ENCODE results near the gene NEK3. TPM values are rescaled to one million over a fixed set of nuclear protein-coding genes. Genes with fewer than 3 reads are reported as not detected.
"Not testable (repeated sequence)": the region's sequence is repeated elsewhere in the genome, so short reads cannot be mapped to it uniquely, and the experiment has no call there.

The NEK3 gene
- total RNA-seq, 1 experiment from 2014 or later = 13.3 TPM

DNA sequence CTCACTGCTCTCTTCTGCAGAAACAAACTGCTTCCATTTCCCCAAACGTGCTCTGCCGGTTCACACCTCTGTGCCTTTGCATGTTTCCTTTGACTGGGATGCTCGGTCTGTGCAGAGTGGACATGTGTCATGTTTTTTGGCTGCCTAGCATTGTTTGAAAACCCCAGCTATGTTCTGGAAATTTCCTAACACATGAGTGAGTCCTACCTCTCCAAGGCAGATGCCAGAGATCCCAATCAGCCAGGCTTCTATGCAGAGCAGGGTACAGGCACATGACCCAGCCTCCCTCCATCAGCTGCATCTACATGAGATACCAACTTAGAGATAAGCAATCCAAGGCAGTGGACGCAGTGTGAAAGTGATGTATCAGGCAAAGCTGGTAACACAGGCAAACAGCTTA is 45.1 kb upstream of the NEK3 start:
- not testable (repeated sequence) for H3K4ac ChIP-seq (ENCODE audit: low read depth, low read length); H3K18ac ChIP-seq (ENCODE audit: insufficient read length, low read depth, low read length); H4K8ac ChIP-seq (replicated peaks; ENCODE audit: insufficient read length, low read depth, low read length); H3K27me3 ChIP-seq (ENCODE audit: insufficient read depth, low read length); H3K4me2 ChIP-seq (ENCODE audit: insufficient read depth, insufficient read length, low read length); H3K27ac Mint-ChIP-seq; H3K4me1 ChIP-seq (ENCODE audit: insufficient read depth, low read length); H3K56ac ChIP-seq (ENCODE audit: insufficient read length, low read depth, low read length); H2BK15ac ChIP-seq (ENCODE audit: low read depth, low read length); H2AFZ ChIP-seq (ENCODE audit: low read length); H3K23ac ChIP-seq (ENCODE audit: insufficient read length, low read depth, low read length); H3K9me3 Mint-ChIP-seq; H4K20me1 ChIP-seq (ENCODE audit: control insufficient read depth, insufficient read depth, insufficient read length); H3K27ac ChIP-seq (ENCODE audit: insufficient read length, low read depth, low read length); H3K27me3 Mint-ChIP-seq (ENCODE audit: low read depth); H3K79me2 ChIP-seq (ENCODE audit: insufficient read depth, low read length); H3K23me2 ChIP-seq (ENCODE audit: insufficient read length, low read depth, low read length, poor library complexity, severe bottlenecking); H2BK20ac ChIP-seq (ENCODE audit: low read depth, low read length, poor library complexity, severe bottlenecking); H2BK5ac ChIP-seq (ENCODE audit: insufficient read length, low read length); H3K4me1 Mint-ChIP-seq; H3K4me3 Mint-ChIP-seq; H2AK5ac ChIP-seq (ENCODE audit: insufficient read length, low read length); H3K9me3 ChIP-seq (ENCODE audit: control insufficient read depth, low read depth, low read length); H3K14ac ChIP-seq (ENCODE audit: insufficient read depth, low read length); H3K36me3 Mint-ChIP-seq (ENCODE audit: insufficient read depth in 1 of 3, low read depth in 3 of 3); H3T11ph ChIP-seq (ENCODE audit: low read length); H2BK12ac ChIP-seq (ENCODE audit: insufficient read length, low read depth, low read length); H2BK120ac ChIP-seq (ENCODE audit: low read depth, low read length, poor library complexity, severe bottlenecking); DNase-seq; H3K9ac ChIP-seq (ENCODE audit: extremely low read depth, insufficient read length, low read length); H4K91ac ChIP-seq (ENCODE audit: insufficient read length, low read depth, low read length); H4K5ac ChIP-seq (ENCODE audit: insufficient read length, low read depth, low read length); H3K79me1 ChIP-seq (ENCODE audit: insufficient read depth, low read depth, low read length, poor library complexity, severe bottlenecking)
- WGBS (ENCODE audit: extremely low coverage, insufficient read length, low lambda C conversion rate) = no CpG with 5 or more reads among the region's 4 CpGs

DNA sequence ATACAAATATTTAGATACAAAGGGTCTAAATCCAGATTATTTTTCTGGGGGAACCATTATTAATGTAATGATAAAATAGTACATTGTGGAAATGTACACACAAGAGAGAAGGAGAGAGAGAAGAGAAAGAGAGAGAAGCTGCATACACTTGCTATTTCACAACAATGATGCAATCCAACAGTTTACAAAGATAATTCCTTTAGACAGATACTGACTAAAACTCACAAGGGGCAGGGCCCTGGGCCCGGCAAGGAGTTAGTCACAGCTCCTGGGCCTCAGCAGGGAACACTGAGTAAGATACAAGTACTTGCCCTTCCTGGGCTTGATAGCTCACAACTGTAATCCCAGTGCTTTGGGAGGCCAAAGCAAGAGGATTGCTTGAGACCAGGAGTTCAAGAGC is 44.5 kb upstream of the NEK3 start:
- not testable (repeated sequence) for H3K27ac Mint-ChIP-seq; H2BK5ac ChIP-seq (ENCODE audit: insufficient read length, low read length); H3K4ac ChIP-seq (ENCODE audit: low read depth, low read length); H2AK5ac ChIP-seq (ENCODE audit: insufficient read length, low read length); H3K14ac ChIP-seq (ENCODE audit: insufficient read depth, low read length); H3K23ac ChIP-seq (ENCODE audit: insufficient read length, low read depth, low read length); H4K20me1 ChIP-seq (ENCODE audit: control insufficient read depth, insufficient read depth, insufficient read length); H3K79me2 ChIP-seq (ENCODE audit: insufficient read depth, low read length); H3K4me1 ChIP-seq (ENCODE audit: insufficient read depth, low read length); H3K56ac ChIP-seq (ENCODE audit: insufficient read length, low read depth, low read length); H3K9ac ChIP-seq (ENCODE audit: extremely low read depth, insufficient read length, low read length); H2BK20ac ChIP-seq (ENCODE audit: low read depth, low read length, poor library complexity, severe bottlenecking); H3K79me1 ChIP-seq (ENCODE audit: insufficient read depth, low read depth, low read length, poor library complexity, severe bottlenecking); H3K9me3 Mint-ChIP-seq; H3K36me3 Mint-ChIP-seq (ENCODE audit: insufficient read depth in 1 of 3, low read depth in 3 of 3); DNase-seq; H2BK15ac ChIP-seq (ENCODE audit: low read depth, low read length); H4K5ac ChIP-seq (ENCODE audit: insufficient read length, low read depth, low read length); H3K18ac ChIP-seq (ENCODE audit: insufficient read length, low read depth, low read length); H4K8ac ChIP-seq (replicated peaks; ENCODE audit: insufficient read length, low read depth, low read length); H3K27ac ChIP-seq (ENCODE audit: insufficient read length, low read depth, low read length); H3K4me3 Mint-ChIP-seq; H3T11ph ChIP-seq (ENCODE audit: low read length); H3K4me2 ChIP-seq (ENCODE audit: insufficient read depth, insufficient read length, low read length); H3K27me3 Mint-ChIP-seq (ENCODE audit: low read depth); H2BK12ac ChIP-seq (ENCODE audit: insufficient read length, low read depth, low read length); H2BK120ac ChIP-seq (ENCODE audit: low read depth, low read length, poor library complexity, severe bottlenecking); H4K91ac ChIP-seq (ENCODE audit: insufficient read length, low read depth, low read length); H3K9me3 ChIP-seq (ENCODE audit: control insufficient read depth, low read depth, low read length); H3K27me3 ChIP-seq (ENCODE audit: insufficient read depth, low read length); H3K4me1 Mint-ChIP-seq; H3K23me2 ChIP-seq (ENCODE audit: insufficient read length, low read depth, low read length, poor library complexity, severe bottlenecking); H2AFZ ChIP-seq (ENCODE audit: low read length)
- WGBS (ENCODE audit: extremely low coverage, insufficient read length, low lambda C conversion rate) = no CpG with 5 or more reads among the region's 1 CpG
